ENCODE results near the gene C16orf46.

DNA sequence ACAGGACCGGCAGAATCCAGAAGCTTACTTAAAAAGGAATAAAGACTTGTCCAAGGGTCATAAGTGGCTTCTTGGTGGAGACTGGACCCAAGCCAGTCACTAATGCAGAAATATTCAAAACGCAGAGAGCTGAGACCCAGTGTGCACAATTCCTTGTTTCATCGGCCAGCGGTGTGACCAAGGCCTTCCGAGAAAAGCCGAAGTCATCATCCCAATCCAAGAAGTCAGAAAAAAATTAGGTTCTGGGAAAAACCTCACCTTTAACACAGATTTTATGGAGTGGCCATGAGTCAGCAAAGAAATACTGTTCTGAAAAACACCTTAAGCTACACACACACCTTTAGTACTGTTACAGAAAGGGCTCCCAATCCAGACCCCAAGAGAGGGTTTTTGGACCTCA lies 20.2 kb upstream of the C16orf46 start:
- no peak for TF ChIP-seq EZH2 (IDR thresholded peaks at IDR 0.05; ENCODE audit: borderline replicate concordance, low read length)
- TF ChIP-seq, protein P1, sequence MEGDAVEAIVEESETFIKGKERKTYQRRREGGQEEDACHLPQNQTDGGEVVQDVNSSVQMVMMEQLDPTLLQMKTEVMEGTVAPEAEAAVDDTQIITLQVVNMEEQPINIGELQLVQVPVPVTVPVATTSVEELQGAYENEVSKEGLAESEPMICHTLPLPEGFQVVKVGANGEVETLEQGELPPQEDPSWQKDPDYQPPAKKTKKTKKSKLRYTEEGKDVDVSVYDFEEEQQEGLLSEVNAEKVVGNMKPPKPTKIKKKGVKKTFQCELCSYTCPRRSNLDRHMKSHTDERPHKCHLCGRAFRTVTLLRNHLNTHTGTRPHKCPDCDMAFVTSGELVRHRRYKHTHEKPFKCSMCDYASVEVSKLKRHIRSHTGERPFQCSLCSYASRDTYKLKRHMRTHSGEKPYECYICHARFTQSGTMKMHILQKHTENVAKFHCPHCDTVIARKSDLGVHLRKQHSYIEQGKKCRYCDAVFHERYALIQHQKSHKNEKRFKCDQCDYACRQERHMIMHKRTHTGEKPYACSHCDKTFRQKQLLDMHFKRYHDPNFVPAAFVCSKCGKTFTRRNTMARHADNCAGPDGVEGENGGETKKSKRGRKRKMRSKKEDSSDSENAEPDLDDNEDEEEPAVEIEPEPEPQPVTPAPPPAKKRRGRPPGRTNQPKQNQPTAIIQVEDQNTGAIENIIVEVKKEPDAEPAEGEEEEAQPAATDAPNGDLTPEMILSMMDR (conservative IDR thresholded peaks at IDR 0.05 in 1 of 2, IDR thresholded peaks at IDR 0.05 in 1 of 2; ENCODE audit: extremely low read depth in 1 of 2, insufficient read depth in 1 of 2, low read depth in 1 of 2, low read length in 2 of 2): no peak
